Epithelial cell of proximal tubule (primary cell): Measurements from ENCODE around the gene CYSTM1. TPM values are rescaled to one million over a fixed set of nuclear protein-coding genes. Genes with fewer than 3 reads are reported as not detected.
"Not testable (repeated sequence)": the region's sequence is repeated elsewhere in the genome, so short reads cannot be mapped to it uniquely, and the experiment has no call there.

ENCODE experiments used
- DNase-seq: peaks from one replicate; pipeline ENCODE4 v3.0.0-alpha.2; 2011; ENCODE audit warnings: low read depth
- H3K4me3 ChIP-seq: 2 replicates; pipeline ENCODE4 v1.5.1; 2011; ENCODE audit warnings: low read depth, mild to moderate bottlenecking, low read length
- total RNA-seq: library from RNA; depleted of rRNA; stranded (reverse); fragments of >200 nt; gene quantifications from 2 replicates; pipeline ENCODE4 v1.2.3, GENCODE V29; 2015
- TF ChIP-seq, protein P1 (sequence below): conservative IDR thresholded peaks from 2 replicates; pipeline ENCODE4 v1.5.1; 2012; ENCODE audit warnings: low read depth, mild to moderate bottlenecking, low read length

The CYSTM1 gene
- total RNA-seq, 1 donor from 2014 or later = 161 TPM

DNA sequence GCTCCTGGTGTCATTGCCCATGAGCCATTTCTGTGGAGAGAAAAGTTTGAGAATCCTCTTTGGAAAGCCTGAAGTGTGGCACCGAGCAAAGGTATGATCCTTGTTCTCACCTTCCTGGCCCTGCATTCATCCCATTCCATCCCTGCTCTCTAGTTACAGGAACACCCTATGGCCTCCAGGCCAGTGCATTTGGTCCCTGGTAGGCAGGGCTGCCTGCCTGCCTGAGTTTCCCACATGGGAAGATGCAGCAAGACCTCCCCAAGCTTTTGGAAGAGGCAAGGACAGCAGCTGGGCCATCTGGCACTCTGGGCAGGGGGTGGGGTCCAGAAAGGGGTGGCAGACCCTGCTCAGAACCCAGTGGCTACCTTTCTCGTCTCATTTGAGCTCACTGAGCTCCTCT, 24.8 kb upstream of the CYSTM1 start:
- no peak for DNase-seq
- H3K4me3 ChIP-seq = no peak overlapping the region
- TF ChIP-seq, protein P1, sequence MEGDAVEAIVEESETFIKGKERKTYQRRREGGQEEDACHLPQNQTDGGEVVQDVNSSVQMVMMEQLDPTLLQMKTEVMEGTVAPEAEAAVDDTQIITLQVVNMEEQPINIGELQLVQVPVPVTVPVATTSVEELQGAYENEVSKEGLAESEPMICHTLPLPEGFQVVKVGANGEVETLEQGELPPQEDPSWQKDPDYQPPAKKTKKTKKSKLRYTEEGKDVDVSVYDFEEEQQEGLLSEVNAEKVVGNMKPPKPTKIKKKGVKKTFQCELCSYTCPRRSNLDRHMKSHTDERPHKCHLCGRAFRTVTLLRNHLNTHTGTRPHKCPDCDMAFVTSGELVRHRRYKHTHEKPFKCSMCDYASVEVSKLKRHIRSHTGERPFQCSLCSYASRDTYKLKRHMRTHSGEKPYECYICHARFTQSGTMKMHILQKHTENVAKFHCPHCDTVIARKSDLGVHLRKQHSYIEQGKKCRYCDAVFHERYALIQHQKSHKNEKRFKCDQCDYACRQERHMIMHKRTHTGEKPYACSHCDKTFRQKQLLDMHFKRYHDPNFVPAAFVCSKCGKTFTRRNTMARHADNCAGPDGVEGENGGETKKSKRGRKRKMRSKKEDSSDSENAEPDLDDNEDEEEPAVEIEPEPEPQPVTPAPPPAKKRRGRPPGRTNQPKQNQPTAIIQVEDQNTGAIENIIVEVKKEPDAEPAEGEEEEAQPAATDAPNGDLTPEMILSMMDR = no peak

DNA sequence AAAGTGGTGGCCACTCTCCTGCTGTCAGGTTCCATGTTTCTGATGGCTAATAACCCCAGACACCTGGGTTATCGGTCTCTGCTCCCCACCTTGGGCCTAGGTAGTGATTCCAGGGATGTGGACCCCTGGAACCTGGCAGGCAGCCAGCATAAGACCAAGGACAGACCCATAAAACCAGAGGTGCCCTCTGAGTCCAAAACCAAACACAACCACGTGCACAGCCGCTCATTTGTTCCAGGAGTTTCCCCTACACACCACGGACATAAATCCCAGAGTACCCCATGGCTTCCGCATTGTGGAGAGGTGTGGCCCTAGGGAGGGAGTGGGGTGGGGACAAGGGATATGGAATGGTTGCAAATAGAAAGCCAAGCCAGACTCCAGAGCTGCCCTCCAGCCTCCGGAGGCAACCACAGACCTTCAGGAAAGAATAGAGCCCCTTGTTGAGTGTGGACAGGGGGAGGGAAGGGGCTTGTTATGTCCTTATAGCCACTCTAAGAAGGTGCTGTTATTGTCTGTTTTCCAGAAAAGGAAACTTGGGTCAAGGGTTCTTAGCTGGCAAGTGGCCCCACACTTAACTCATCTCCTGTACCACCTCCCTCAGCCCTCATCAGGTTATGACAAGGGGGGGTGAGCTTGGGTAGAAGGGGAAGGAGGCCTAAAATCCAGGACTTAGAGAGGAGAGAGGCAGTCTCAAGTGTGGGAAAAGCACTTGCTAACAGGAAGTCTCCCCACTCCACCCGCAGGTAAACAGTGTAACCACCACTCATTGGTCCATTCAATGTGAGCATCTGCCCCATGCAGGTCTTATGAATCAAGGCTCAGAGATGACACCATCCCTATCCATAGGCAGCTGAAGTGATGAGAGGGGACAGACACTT, 23.6 kb upstream of the CYSTM1 start:
- no peak for DNase-seq
- H3K4me3 ChIP-seq = no peak overlapping the region
- TF ChIP-seq, protein P1 = no peak

DNA sequence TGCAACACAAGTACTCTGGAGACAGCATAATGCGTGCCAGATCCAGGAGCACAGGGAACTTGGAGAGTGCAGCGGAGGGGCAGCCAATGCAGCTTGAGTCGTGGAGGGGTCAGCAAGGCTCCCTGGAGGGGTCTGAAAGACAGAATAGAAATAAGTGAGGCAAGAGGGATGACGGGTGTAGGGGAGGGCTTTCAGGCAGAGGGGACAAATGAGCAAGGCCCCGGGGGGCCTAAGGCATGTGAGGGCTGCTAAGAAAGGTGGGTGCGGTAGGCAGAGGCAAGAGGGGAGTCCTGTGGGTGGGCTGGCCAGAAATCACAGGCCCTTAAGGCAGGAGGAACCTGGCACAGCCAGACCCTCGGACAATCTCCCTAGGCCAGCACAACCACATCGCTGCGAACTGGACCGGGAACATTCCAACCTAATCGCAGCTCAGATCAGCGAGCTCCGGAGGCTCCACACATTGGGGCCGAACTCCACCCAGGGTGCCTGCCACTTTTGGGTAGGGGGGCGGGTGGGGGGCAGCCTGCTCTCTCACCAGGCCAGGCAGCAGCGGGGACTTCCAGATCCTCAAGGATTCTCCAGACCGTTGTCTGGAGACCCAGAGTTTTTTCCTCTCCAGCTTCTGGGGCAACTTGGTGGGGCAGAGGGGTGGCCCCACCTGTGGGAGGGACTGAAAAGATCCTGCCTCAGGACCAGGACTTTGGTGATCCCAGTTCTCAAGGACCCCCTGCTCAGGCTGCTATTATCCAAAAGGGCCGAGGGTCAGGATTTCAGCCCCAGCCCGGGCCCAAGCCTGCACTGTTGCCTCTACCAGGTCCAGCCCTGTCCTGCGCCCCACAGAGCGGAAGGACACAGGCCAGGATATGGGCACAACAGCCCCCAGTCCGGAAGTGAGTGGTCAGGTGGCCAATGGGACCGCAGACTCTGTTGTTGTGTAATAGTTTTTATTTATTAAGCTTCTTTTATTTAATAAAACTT, 22.7 kb upstream of the CYSTM1 start:
- no peak for DNase-seq
- TF ChIP-seq, protein P1 = no peak
- H3K4me3 ChIP-seq = no peak overlapping the region

DNA sequence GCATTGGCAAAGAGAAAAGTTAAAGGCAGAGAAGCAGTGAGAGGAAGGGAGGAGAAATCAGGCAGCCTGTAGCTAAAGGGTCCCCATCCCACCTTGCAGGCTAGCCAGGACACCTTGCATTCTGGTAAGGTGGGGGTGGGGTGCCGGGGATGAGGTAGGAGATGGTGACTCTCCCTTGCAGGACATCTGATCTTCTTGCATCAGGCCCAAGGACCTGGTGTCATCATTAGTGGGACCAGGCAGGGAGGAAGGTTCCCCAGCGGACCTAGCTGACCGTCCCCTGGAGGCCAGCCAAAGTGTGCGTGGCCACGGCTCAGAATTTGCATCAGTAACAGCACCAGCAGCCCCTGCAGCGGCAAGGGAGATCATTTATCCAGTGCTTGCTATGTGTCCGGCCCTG, 21.7 kb upstream of the CYSTM1 start:
- H3K4me3 ChIP-seq = no peak overlapping the region
- TF ChIP-seq, protein P1 = no peak

DNA sequence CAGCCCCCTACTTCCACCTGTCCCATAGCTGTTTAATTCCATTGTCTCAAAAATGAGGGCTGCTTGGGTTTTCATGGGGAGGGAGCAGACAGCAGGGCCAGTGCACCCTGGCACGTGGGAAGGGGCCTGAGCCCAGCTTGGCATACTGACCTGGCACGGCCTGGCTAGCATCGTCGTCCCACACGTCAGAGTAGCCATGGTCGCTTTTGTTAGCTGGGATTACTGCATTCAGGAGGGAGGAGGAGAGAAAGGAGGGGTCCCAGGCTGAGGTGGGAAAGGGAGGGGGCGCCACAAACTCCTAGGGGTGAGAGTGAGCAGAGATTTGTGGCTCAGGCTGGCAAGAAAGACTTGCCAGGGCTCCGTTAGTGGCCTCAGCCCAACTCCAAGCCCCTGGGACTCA, 21.1 kb upstream of the CYSTM1 start:
- no peak overlapping the region for H3K4me3 ChIP-seq
- no peak for DNase-seq
- TF ChIP-seq, protein P1 = no peak

More for the DNA sequence above, 21.7 kb upstream of the CYSTM1 start:
- DNase-seq = no peak

DNA sequence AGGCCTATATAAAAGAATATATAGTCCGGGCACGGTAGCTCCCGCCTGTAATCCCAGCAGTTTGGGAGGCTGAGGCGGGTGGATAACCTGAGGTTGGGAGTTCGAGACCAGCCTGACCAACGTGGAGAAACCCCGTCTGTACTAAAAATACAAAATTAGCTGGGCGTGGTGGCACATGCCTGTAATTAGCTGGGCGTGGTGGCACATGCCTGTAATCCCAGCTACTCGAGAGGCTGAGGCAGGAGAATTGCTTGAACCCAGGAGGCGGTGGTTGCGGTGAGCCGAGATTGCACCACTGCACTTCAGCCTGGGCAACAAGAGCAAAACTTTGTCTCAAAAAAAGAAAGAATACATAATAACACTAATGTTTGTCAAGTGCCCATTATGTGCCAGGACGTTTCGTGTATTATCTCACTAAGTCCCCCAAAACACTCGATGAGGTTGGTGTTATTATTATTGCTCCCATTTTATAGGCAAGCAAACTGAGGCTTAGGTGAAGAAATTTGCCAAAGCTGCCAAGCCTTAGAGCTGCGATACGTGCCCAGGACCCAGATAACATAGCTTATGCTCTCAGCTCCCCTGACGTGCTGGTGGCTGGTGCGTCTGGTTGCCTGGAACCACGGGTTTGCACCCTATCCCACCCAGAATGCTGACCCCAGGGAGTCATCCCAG, 20.1 kb upstream of the CYSTM1 start:
- H3K4me3 ChIP-seq, DNase-seq: not testable (repeated sequence)
